K562 (cell line): ENCODE data around the gene ARHGAP24. TPM values are rescaled to one million over a fixed set of nuclear protein-coding genes. Genes with fewer than 3 reads are reported as not detected.

Experiments used
- ATAC-seq: fragments of 200-7000 bp; cut with Tn5 transposase; 3 replicates; pipeline ENCODE4 v1.9.1; 2020; ENCODE audit warnings: moderate library complexity
- BruUV-seq: library from RNA; stranded (reverse); fragments of 400-500 nt; replicated peaks from 2 replicates; lab custom pipeline; 2021; lab: Mats Ljungman, UMichigan
- CTCF ChIA-PET: fragments of 300-600 bp; formaldehyde crosslinking; extraction: SDS; loops from one replicate; lab custom pipeline; 2021; ENCODE audit warnings: low intra/inter-chr PET ratio; lab: Yijun Ruan, JAX
- POLR2A ChIA-PET: fragments of 300-600, 350-650 bp; sonication (Branson Sonifier 250); formaldehyde crosslinking; extraction: SDS; loops from one replicate; lab custom pipeline; 2021; ENCODE audit warnings: antibody characterized with exemption, inconsistent platforms; lab: Yijun Ruan, JAX
- DNase-seq, 4 experiments: peaks; one replicate each; pipeline versions ENCODE4 v3.0.0 to v3.0.0-alpha.2; 2011 to 2018; ENCODE audit warnings: low spot score in 3 of 4, mixed read lengths in 3 of 4; ENCODE audit errors: extremely low read depth in 1 of 4
- FAIRE-seq: peaks from 2 replicates; lab custom pipeline; 2011; peaks lifted over from hg19 to GRCh38; lab: Jason Lieb, UNC
- H2AFZ ChIP-seq: 2 replicates; pipeline ENCODE4 v1.6.0; 2011; ENCODE audit warnings: low read depth, low read length, control low read depth, inconsistent platforms
- H3K27ac ChIP-seq: fragments of 200-600 bp; 3 replicates; pipeline ENCODE4 v1.8.0; 2011; ENCODE audit warnings: low read depth, mild to moderate bottlenecking, control low read depth, inconsistent platforms, low read length, moderate library complexity, mixed read lengths; ENCODE audit errors: extremely low read depth
- H3K27me3 ChIP-seq, 2 experiments: fragments of 300-600 bp in 1 of 2; 2 replicates in 1 of 2; 3 replicates in 1 of 2; pipeline versions ENCODE4 v1.6.0 to v1.8.0; 2011; ENCODE audit warnings: inconsistent platforms in 2 of 2, low read length in 2 of 2, mild to moderate bottlenecking in 1 of 2, mixed read lengths in 1 of 2, moderate library complexity in 1 of 2; ENCODE audit not compliant: control insufficient read depth in 2 of 2, insufficient read depth in 2 of 2
- H3K36me3 ChIP-seq: fragments of 300-600 bp; 3 replicates; pipeline ENCODE4 v1.8.0; 2011; ENCODE audit warnings: mild to moderate bottlenecking, low read length, inconsistent platforms; ENCODE audit not compliant: control insufficient read depth, insufficient read depth
- H3K4me1 ChIP-seq, 2 experiments: fragments of 200-600 bp in 1 of 2; replicated peaks in 1 of 2; 2 replicates in 1 of 2; 3 replicates in 1 of 2; pipeline versions ENCODE4 v1.5.1 to v1.8.0; 2011; ENCODE audit warnings: inconsistent platforms in 2 of 2, low read length in 2 of 2, mild to moderate bottlenecking in 1 of 2, mixed read lengths in 1 of 2, moderate library complexity in 1 of 2; ENCODE audit not compliant: control insufficient read depth in 2 of 2, insufficient read depth in 2 of 2
- H3K4me2 ChIP-seq: 2 replicates; pipeline ENCODE4 v1.6.1; 2011; ENCODE audit warnings: low read length, control low read depth, inconsistent platforms, mixed read lengths; ENCODE audit not compliant: insufficient read depth
- H3K4me3 ChIP-seq: fragments of 200-600 bp; sonication (generic), shearing (Covaris generic); 2 replicates; pipeline ENCODE4 v1.5.1; 2016; ENCODE audit warnings: control low read depth, inconsistent platforms
- H3K79me2 ChIP-seq: fragments of 200-600 bp; 3 replicates; pipeline ENCODE4 v1.8.0; 2011; ENCODE audit warnings: low read length, inconsistent platforms; ENCODE audit not compliant: control insufficient read depth, insufficient read depth
- H3K9ac ChIP-seq, 2 experiments: 2 replicates each; pipeline versions ENCODE4 v1.6.0 to v1.6.1; 2011; ENCODE audit warnings: low read depth in 2 of 2, low read length in 2 of 2, control low read depth in 1 of 2, inconsistent platforms in 1 of 2, mild to moderate bottlenecking in 1 of 2, mixed read lengths in 1 of 2; ENCODE audit not compliant: insufficient read depth in 1 of 2
- H3K9me1 ChIP-seq: one replicate; pipeline ENCODE4 v1.6.0; 2011; ENCODE audit warnings: inconsistent platforms, mild to moderate bottlenecking, low read length, moderate library complexity; ENCODE audit not compliant: control insufficient read depth, insufficient read depth
- H3K9me3 ChIP-seq: replicated peaks from 2 replicates; pipeline ENCODE4 v1.5.1; 2011; ENCODE audit warnings: low read depth, low read length, inconsistent platforms; ENCODE audit not compliant: control insufficient read depth, insufficient read depth
- H4K20me1 ChIP-seq: replicated peaks from 2 replicates; pipeline ENCODE4 v1.6.1; 2011; ENCODE audit warnings: low read length, inconsistent platforms, mixed read lengths; ENCODE audit not compliant: control insufficient read depth, insufficient read depth
- CEBPB ChIP-seq: fragments of 450-650 bp; IDR thresholded peaks from 2 replicates; pipeline ENCODE4 v1.6.1; 2016; ENCODE audit warnings: missing genetic modification characterization, missing compliant biosample characterization
- COPS2 ChIP-seq: fragments of 450-650 bp; conservative IDR thresholded peaks from 2 replicates; pipeline ENCODE4 v1.6.1; 2016; ENCODE audit warnings: mild to moderate bottlenecking, moderate library complexity
- HEY1 ChIP-seq: fragments of 250-450 bp; sonication (Bioruptor Pico); IDR thresholded peaks from 2 replicates; pipeline ENCODE4 v1.5.0; 2020; ENCODE audit warnings: mild to moderate bottlenecking, moderate library complexity, borderline replicate concordance
- NELFE ChIP-seq: IDR thresholded peaks from 2 replicates; pipeline ENCODE4 v1.6.1; 2011; ENCODE audit warnings: mild to moderate bottlenecking; ENCODE audit not compliant: insufficient read depth, insufficient read length
- NFIX ChIP-seq: fragments of 250-450 bp; sonication (Bioruptor Pico); IDR thresholded peaks from 2 replicates; pipeline ENCODE4 v1.4.0; 2020; ENCODE audit warnings: low read depth, mild to moderate bottlenecking, moderate library complexity
- PYGO2 ChIP-seq: fragments of 450-650 bp; IDR thresholded peaks from 2 replicates; pipeline ENCODE4 v1.6.1; 2016; ENCODE audit warnings: mild to moderate bottlenecking, missing genetic modification characterization, moderate library complexity, missing compliant biosample characterization
- TFE3 ChIP-seq: fragments of 450-650 bp; formaldehyde crosslinking; IDR thresholded peaks from 2 replicates; pipeline ENCODE4 v1.4.0; 2020; ENCODE audit warnings: mild to moderate bottlenecking, mixed read lengths
- WGBS: fragments of 100-300 bp; shearing (Covaris generic); methylation state at CpG from one replicate; pipeline ENCODE4 v1.1.6; 2016; ENCODE audit warnings: low coverage, mixed read lengths; ENCODE audit not compliant: insufficient coverage; ENCODE audit errors: missing lambda C conversion rate; 5-methylcytosine and 5-hydroxymethylcytosine counted together
- in situ Hi-C: fragments of 300-500 bp; cut with MboI; formaldehyde crosslinking; loops from 4 replicates; pipeline ENCODE4 v1.15.0; 2018; ENCODE audit warnings: inconsistent platforms, mixed read lengths
- intact Hi-C: fragments of 100-400 bp; cut with micrococcal nuclease; formaldehyde crosslinking; loops from 2 replicates; pipeline ENCODE4 v1.14.2; 2022
- polyA plus RNA-seq, 8 experiments: library from polyadenylated mRNA; depleted of rRNA in 4 of 8; stranded (reverse) in 5 of 8; unstranded in 3 of 8; fragments of >200 nt; fragmentation: Nextera tagmentation in 2 of 8; fragmentation: Illumina TruSeq in 1 of 8; extraction: Ambion mirVana in 2 of 8; extraction: Trizol in 1 of 8; gene quantifications; 2 replicates each; pipeline versions ENCODE4 v1.2.1 to v1.2.3, GENCODE V29; 2011 to 2014; ENCODE audit warnings: inconsistent platforms in 1 of 8, missing spikeins in 1 of 8
- total RNA-seq, 7 experiments: library from RNA; depleted of rRNA in 6 of 7; stranded (reverse); fragments of >200 nt in 6 of 7; fragmentation: Illumina TruSeq in 2 of 7; extraction: Trizol in 2 of 7; gene quantifications; 2 replicates each; pipeline versions ENCODE4 v1.2.1 to v1.2.3, GENCODE V29; 2011 to 2021; ENCODE audit warnings: low replicate concordance in 1 of 7

The ARHGAP24 gene
- total and polyA plus RNA-seq, 9 of the 15 experiments (the other 6 are each of a cell fraction or from before 2014, with no cell fraction given): 8.0 to 22.6 (median 14.0) TPM

GRCh38 chr4:85642356-85643100, 167.6 kb downstream of the ARHGAP24 start (continued):
- no peak for TF ChIP-seq CEBPB (tag)

GRCh38 chr4:85644061-85644460, 169.1 kb downstream of the ARHGAP24 start:
- intact Hi-C loops (no loop called here), in situ Hi-C loops (no loop called here)
- no peak overlapping the region for H3K4me3 ChIP-seq
- no peak overlapping the region for H3K4me2 ChIP-seq
- no peaks in the 10 kb centered on the region for H3K9me1 ChIP-seq
- ChIA-PET POLR2A (no interaction called here), CTCF (no interaction called here)
- FAIRE-seq (no peak), DNase-seq (no peak), ATAC-seq (no peak)
- H3K9ac ChIP-seq: no peak overlapping the region
- H4K20me1 ChIP-seq: no peaks in the 10 kb centered on the region
- no peaks in the 10 kb centered on the region for H3K9me3 ChIP-seq
- no TSS peak for BruUV-seq
- no peaks in the 10 kb centered on the region for H3K36me3 ChIP-seq
- H3K27ac ChIP-seq: no peak overlapping the region
- peaks cover 0 to 3% of the 10 kb centered on the region in 2 experiments; a peak in 3 of 5 replicates for H3K4me1 ChIP-seq
- TF ChIP-seq TFE3 (CRISPR knock-in tag) (no peak), HEY1 (CRISPR knock-in tag) (no peak), COPS2 (no peak), NFIX (CRISPR knock-in tag) (no peak), PYGO2 (tag) (no peak), NELFE (no peak)
- H2AFZ ChIP-seq: no peak overlapping the region
- no peaks in the 10 kb centered on the region for H3K79me2 ChIP-seq
- H3K27me3 ChIP-seq: no peaks in the 10 kb centered on the region
- 48% methylated on average over 2 of the region's 2 CpGs for WGBS
